Prostate gland (tissue), 2 donors: ENCODE results near the gene HAPLN3. TPM values are rescaled to one million over a fixed set of nuclear protein-coding genes. Genes with fewer than 3 reads are reported as not detected.

Experiments used
- DNase-seq: peaks from one replicate; pipeline ENCODE4 v3.0.0-alpha.2; 2019; ENCODE audit warnings: low spot score
- H3K27ac ChIP-seq, 2 donors: fragments of 200-600 bp; sonication (generic); 2 replicates each; pipeline ENCODE4 v1.5.1; 2017 to 2019
- H3K27me3 ChIP-seq: fragments of 200-600 bp; sonication (generic); replicated peaks from 2 replicates; pipeline ENCODE4 v1.5.1; 2019; ENCODE audit not compliant: insufficient read depth
- H3K36me3 ChIP-seq, 2 donors: fragments of 200-600 bp; sonication (generic); 1 replicate in 1 of 2; 2 replicates in 1 of 2; pipeline versions ENCODE4 v1.5.1 to v1.8.1; 2017 to 2019
- H3K4me1 ChIP-seq: fragments of 200-600 bp; sonication (generic); replicated peaks from 2 replicates; pipeline ENCODE4 v1.5.1; 2019
- H3K4me3 ChIP-seq, 2 donors: fragments of 200-600 bp; sonication (generic); 2 replicates each; pipeline ENCODE4 v1.5.1; 2017 to 2019
- H3K9me3 ChIP-seq: fragments of 200-600 bp; sonication (generic); 2 replicates; pipeline ENCODE4 v1.5.1; 2017
- POLR2A ChIP-seq: fragments of 450-650 bp; IDR thresholded peaks from one replicate; pipeline ENCODE4 v1.6.1; 2016; ENCODE audit warnings: antibody characterized with exemption, mild to moderate bottlenecking
- POLR2AphosphoS5 ChIP-seq: sonication (generic); formaldehyde crosslinking; IDR thresholded peaks from one replicate; pipeline ENCODE4 v1.6.1; 2017; ENCODE audit warnings: antibody characterized with exemption
- WGBS: methylation state at CpG from one replicate; pipeline ENCODE4 v1.1.5; 2018; 5-methylcytosine and 5-hydroxymethylcytosine counted together
- intact Hi-C: fragments of 100-400 bp; cut with DNase I; formaldehyde crosslinking; loops from one replicate; pipeline ENCODE4 v1.14.2; 2022
- total RNA-seq, 2 donors: library from RNA; depleted of rRNA; stranded (reverse); fragments of >200 nt; gene quantifications; one replicate each; pipeline ENCODE4 v1.1.0, GENCODE V29; 2016
- TF ChIP-seq, protein P1 (sequence below), 4 experiments: fragments of 200-600 bp in 2 of 4; fragments of 450-650 bp in 2 of 4; sonication (generic) in 2 of 4; IDR thresholded peaks; 1 replicate in 3 of 4; 2 replicates in 1 of 4; pipeline ENCODE4 v1.5.1; 2016 to 2019; ENCODE audit warnings: antibody characterized with exemption in 4 of 4, mild to moderate bottlenecking in 2 of 4, moderate library complexity in 2 of 4

HAPLN3 gene
- total RNA-seq, 2 donors from 2014 or later = 2.7 to 5.6 TPM

DNA sequence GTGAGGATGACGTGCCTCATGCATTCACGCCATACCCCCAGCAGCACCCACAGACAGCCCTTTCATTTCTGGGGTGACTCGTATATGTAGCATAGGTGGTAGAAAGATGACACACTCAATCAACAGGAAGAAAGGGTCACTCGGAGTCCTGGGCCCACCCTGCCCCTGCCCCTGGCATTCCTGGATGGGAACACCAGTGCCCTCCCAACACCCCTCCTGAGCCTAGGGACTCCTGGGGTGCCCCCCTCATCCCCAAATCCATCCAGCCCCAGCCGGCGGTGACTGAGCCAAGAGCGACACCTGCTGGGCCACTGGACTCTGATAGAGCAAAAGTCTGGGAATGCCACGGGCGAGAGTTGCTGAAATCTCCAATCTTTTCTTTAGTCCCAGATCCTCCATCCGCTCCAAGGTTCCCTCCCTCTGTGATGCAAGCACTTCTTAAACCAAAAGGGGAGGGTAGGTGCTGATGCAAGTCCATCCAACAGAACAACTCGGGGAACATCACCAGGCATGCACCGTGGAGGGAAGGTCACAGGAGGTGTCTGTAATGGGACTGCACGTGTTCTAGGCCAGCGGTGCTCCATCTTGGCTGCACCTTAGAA lies 61.0 kb downstream of the HAPLN3 start:
- Histone ChIP-seq H3K27ac (no peak overlapping the region), H3K4me1 (no peaks in the 10 kb centered on the region), H3K9me3 (no peaks in the 10 kb centered on the region), H3K4me3 (no peak overlapping the region), H3K27me3 (no peaks in the 10 kb centered on the region), H3K36me3 (no peaks in the 10 kb centered on the region)
- TF ChIP-seq, protein P1, sequence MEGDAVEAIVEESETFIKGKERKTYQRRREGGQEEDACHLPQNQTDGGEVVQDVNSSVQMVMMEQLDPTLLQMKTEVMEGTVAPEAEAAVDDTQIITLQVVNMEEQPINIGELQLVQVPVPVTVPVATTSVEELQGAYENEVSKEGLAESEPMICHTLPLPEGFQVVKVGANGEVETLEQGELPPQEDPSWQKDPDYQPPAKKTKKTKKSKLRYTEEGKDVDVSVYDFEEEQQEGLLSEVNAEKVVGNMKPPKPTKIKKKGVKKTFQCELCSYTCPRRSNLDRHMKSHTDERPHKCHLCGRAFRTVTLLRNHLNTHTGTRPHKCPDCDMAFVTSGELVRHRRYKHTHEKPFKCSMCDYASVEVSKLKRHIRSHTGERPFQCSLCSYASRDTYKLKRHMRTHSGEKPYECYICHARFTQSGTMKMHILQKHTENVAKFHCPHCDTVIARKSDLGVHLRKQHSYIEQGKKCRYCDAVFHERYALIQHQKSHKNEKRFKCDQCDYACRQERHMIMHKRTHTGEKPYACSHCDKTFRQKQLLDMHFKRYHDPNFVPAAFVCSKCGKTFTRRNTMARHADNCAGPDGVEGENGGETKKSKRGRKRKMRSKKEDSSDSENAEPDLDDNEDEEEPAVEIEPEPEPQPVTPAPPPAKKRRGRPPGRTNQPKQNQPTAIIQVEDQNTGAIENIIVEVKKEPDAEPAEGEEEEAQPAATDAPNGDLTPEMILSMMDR (IDR thresholded peaks at IDR 0.05) = peak in 3 of 4 experiments; percentile 15 to 48 (median 46)
- no peak for TF ChIP-seq POLR2AphosphoS5
- DNase-seq = no peak
- intact Hi-C loops = loop anchor here (5.0 kb wide), 2 partner anchors 177 to 357 kb away; no protein-coding TSS in a partner anchor
- 50% methylated on average over 14 of the region's 14 CpGs for WGBS

DNA sequence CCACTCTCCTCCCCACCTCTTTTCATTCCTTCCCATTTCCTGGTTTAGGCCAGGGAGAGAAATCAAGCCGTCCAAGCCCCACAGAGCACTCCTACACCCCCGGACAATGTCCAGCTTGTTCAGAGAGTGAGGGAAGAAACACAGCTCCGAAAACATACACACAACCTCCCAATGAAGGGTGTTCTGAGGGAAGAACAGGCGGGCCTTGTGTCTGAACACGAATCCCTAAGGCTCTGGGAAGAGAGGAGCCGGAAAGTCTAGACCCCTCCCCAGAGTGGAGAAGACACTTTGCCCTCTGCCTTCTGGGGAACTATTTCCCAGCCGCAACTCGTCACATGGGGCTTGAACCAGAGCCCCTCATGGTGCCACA lies 61.6 kb downstream of the HAPLN3 start:
- intact Hi-C loops = loop anchor here (5.0 kb wide), 2 partner anchors 176 to 356 kb away; no protein-coding TSS in a partner anchor
- Histone ChIP-seq H3K9me3 (no peaks in the 10 kb centered on the region), H3K36me3 (no peaks in the 10 kb centered on the region), H3K27me3 (no peaks in the 10 kb centered on the region), H3K4me3 (no peak overlapping the region), H3K27ac (no peak overlapping the region), H3K4me1 (no peaks in the 10 kb centered on the region)
- WGBS = 59% methylated on average over 8 of the region's 8 CpGs
- DNase-seq = no peak
- TF ChIP-seq, protein P1 (IDR thresholded peaks at IDR 0.05) = no peak
- no peak for TF ChIP-seq POLR2A
- no peak for TF ChIP-seq POLR2AphosphoS5

DNA sequence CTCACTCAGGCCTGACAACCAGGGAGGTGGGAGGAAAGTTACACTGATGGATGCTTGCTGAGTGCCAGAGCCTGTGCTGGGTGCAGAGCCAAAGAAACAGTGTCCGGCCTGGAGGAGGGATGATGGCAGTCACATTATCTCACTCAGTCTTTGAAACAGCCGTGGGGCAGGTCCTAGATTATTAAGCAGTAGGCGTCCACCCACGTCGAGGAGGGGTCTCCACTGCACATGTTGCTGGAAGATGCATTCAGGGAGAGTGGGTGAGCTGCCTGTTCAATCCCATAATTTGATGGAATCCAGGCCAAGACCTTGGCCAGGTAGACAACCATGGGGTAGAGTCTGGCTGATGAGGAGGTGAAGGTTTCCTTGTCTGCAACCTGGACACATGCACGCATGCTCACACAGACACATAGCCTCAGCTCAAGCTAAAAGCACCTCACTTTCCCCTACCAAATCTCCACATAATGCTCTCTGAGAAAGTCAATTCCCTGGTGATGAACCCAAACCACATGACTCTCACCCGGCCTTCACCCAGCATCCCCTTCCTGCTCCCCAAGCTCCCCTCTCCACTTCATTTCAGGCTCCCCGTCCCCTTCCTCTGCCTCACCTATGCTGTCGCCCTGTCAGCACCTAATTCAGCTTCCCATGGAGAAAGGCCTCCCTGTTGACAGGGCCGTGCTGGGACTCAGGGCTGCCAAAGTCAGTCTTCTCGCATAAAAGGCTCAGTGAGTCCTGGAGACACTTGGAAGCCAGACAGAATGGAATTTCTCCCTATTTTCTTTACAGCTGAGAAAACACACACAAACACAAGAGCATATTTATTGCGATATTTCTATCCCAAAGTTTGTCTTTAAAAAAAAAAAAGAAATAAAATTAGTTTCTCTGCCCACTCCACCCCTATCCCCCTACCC lies 62.3 kb downstream of the HAPLN3 start:
- DNase-seq = no peak
- no peak for TF ChIP-seq POLR2AphosphoS5
- TF ChIP-seq POLR2A = no peak
- TF ChIP-seq, protein P1 (IDR thresholded peaks at IDR 0.05) = no peak
- Histone ChIP-seq H3K4me3 (no peak overlapping the region), H3K27ac (no peak overlapping the region), H3K36me3 (no peaks in the 10 kb centered on the region), H3K9me3 (no peaks in the 10 kb centered on the region), H3K4me1 (no peaks in the 10 kb centered on the region), H3K27me3 (no peaks in the 10 kb centered on the region)
- WGBS = 71% methylated on average over 12 of the region's 12 CpGs
- intact Hi-C loops = loop anchor here (5.0 kb wide), 2 partner anchors 176 to 356 kb away; no protein-coding TSS in a partner anchor

DNA sequence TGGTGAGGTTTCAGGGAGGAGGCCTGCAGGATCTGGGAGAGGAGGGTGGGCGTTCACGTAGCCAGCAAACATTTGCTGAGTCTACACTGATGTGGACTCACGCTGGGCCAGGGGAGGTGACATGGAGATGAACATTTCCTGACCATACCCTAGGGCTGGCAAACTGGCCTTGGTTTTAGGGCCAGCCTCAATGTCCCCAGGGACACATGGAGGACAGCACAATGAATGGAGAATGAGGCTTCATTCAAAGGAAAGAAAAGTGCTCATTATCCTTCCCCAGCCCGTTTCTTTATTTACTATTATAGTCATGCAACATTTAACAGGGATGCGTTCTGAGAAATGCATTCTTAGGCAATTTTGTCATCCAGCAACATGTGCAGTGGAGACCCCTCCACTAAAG lies 65.3 kb downstream of the HAPLN3 start:
- TF ChIP-seq POLR2A (no peak), POLR2AphosphoS5 (no peak)
- TF ChIP-seq, protein P1 (IDR thresholded peaks at IDR 0.05) = no peak
- Histone ChIP-seq H3K27me3 (no peaks in the 10 kb centered on the region), H3K27ac (no peak overlapping the region), H3K4me3 (no peak overlapping the region), H3K36me3 (no peaks in the 10 kb centered on the region), H3K9me3 (no peaks in the 10 kb centered on the region), H3K4me1 (no peaks in the 10 kb centered on the region)
- intact Hi-C loops = loop anchor here (5.0 kb wide), 2 partner anchors 173 to 353 kb away; no protein-coding TSS in a partner anchor
- no peak for DNase-seq
- 66% methylated on average over 5 of the region's 5 CpGs for WGBS
